GM23248 (cell line): Measurements from ENCODE around the gene KCNIP3. TPM values are rescaled to one million over a fixed set of nuclear protein-coding genes. Genes with fewer than 3 reads are reported as not detected.

Experiments
- DNase-seq: peaks from one replicate; pipeline ENCODE4 v3.0.0-alpha.2; 2015
- H2AFZ ChIP-seq: fragments of 200-600 bp; sonication (generic); 2 replicates; pipeline ENCODE4 v1.6.1; 2016; ENCODE audit warnings: antibody characterized with exemption
- H3F3A ChIP-seq: fragments of 200-600 bp; sonication (generic); 2 replicates; pipeline ENCODE4 v1.6.1; 2016; ENCODE audit warnings: mild to moderate bottlenecking, antibody characterized with exemption, mixed run types; ENCODE audit not compliant: insufficient read depth
- H3K27ac ChIP-seq: fragments of 200-600 bp; sonication (generic); 2 replicates; pipeline ENCODE4 v1.5.1; 2016; ENCODE audit warnings: mild to moderate bottlenecking
- H3K27me3 ChIP-seq: fragments of 200-600 bp; sonication (generic); replicated peaks from 2 replicates; pipeline ENCODE4 v1.6.1; 2016; ENCODE audit warnings: mild to moderate bottlenecking; ENCODE audit not compliant: insufficient read depth
- H3K36me3 ChIP-seq: fragments of 200-600 bp; sonication (generic); 2 replicates; pipeline ENCODE4 v1.6.1; 2016; ENCODE audit warnings: low read depth, mild to moderate bottlenecking
- H3K4me1 ChIP-seq: fragments of 200-600 bp; sonication (generic); 2 replicates; pipeline ENCODE4 v1.6.1; 2016; ENCODE audit warnings: mild to moderate bottlenecking; ENCODE audit not compliant: insufficient read depth
- H3K4me2 ChIP-seq: fragments of 200-600 bp; sonication (generic); one replicate; pipeline ENCODE4 v1.6.1; 2016; ENCODE audit warnings: mild to moderate bottlenecking; ENCODE audit not compliant: unreplicated experiment
- H3K4me3 ChIP-seq: fragments of 200-600 bp; sonication (generic); 2 replicates; pipeline ENCODE4 v1.5.1; 2016; ENCODE audit warnings: mild to moderate bottlenecking
- H3K79me2 ChIP-seq: fragments of 200-600 bp; sonication (generic); 2 replicates; pipeline ENCODE4 v1.6.1; 2016; ENCODE audit warnings: mild to moderate bottlenecking; ENCODE audit not compliant: insufficient read depth
- H3K9ac ChIP-seq: fragments of 200-600 bp; sonication (generic); 2 replicates; pipeline ENCODE4 v1.6.1; 2016; ENCODE audit warnings: mild to moderate bottlenecking
- H3K9me2 ChIP-seq: fragments of 200-600 bp; sonication (generic); 2 replicates; pipeline ENCODE4 v1.6.1; 2016; ENCODE audit warnings: mixed run types, mild to moderate bottlenecking, moderate library complexity; ENCODE audit not compliant: insufficient read depth
- H3K9me3 ChIP-seq: fragments of 200-600 bp; sonication (generic); one replicate; pipeline ENCODE4 v1.6.1; 2017; ENCODE audit warnings: low read depth
- H4K20me1 ChIP-seq: fragments of 200-600 bp; sonication (generic); 2 replicates; pipeline ENCODE4 v1.6.0; 2016; ENCODE audit not compliant: insufficient read depth
- EZH2 ChIP-seq: fragments of 200-600 bp; sonication (generic); IDR thresholded peaks from 2 replicates; pipeline ENCODE4 v1.6.1; 2018; ENCODE audit warnings: antibody characterized with exemption, mild to moderate bottlenecking; ENCODE audit not compliant: insufficient read depth, poor library complexity, severe bottlenecking
- EZH2phosphoT487 ChIP-seq: fragments of 200-600 bp; sonication (generic); IDR thresholded peaks from 2 replicates; pipeline ENCODE4 v1.6.1; 2018; ENCODE audit warnings: antibody characterized with exemption, moderate library complexity, mild to moderate bottlenecking, low read depth; ENCODE audit not compliant: insufficient read depth
- WGBS, 2 experiments: methylation state at CpG; one replicate each; pipeline ENCODE4 v1.1.6; 2015 to 2017; ENCODE audit warnings: low lambda C conversion rate in 2 of 2, low coverage in 1 of 2; ENCODE audit errors: missing lambda C conversion rate in 2 of 2; 5-methylcytosine and 5-hydroxymethylcytosine counted together
- in situ Hi-C: fragments of 300-500 bp; cut with MboI; formaldehyde crosslinking; loops from 2 replicates; pipeline ENCODE4 v1.15.0; 2020
- polyA plus RNA-seq: library from polyadenylated mRNA; unstranded; fragments of >200 nt; fragmentation: Nextera tagmentation; extraction: Ambion mirVana; gene quantifications from 2 replicates; pipeline ENCODE4 v1.2.1, GENCODE V29; 2016
- total RNA-seq: library from RNA; depleted of rRNA; stranded (reverse); fragments of >200 nt; shearing (Covaris generic); gene quantifications from 2 replicates; pipeline ENCODE4 v1.2.3, GENCODE V29; 2014

Gene KCNIP3
- total and polyA plus RNA-seq, 2 experiments from 2014 or later = 3.7 to 10.7 TPM

GRCh38 chr2:95270541-95271081 lies 26.5 kb upstream of the KCNIP3 start:
- TF ChIP-seq EZH2phosphoT487 (no peak), EZH2 (no peak)
- Histone ChIP-seq H3K9ac (no peak overlapping the region), H3K27me3 (peaks cover 3% of the 10 kb centered on the region; the same call in 1 of the 2 replicates)

DNA sequence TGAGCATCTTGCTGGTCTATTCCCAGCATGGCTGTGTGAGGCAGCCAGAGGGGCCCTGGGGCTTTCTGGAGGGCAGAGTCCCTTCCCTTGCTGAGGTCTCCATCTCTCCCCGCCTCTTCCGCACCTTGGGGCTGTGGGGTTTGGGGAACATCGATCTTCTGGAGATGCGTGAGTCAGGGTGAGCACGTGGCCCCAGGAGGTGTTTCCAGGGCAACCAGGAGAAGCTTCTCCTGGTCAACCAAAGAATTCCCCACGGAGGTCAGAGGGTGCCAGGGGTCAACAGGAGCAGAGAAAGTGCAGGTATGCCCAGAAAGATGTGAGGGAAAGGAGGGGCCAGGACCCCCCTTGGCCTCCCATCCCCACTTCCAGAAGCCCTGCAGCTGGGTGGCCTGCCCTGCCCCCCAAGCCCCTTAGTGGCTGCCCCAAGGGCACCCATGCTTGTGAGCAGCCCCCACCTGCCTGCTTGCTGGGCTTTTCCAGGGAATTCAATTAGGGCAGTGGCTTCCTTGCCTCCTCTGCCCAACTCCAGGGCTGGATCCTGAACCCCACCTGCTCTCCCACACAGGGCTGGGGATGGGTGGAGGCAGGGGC lies 25.7 kb upstream of the KCNIP3 start:
- H3K4me3 ChIP-seq = no peak overlapping the region
- in situ Hi-C loops = no loop called here
- TF ChIP-seq EZH2 = no peak
- no peak for TF ChIP-seq EZH2phosphoT487
- H3F3A ChIP-seq = no peaks in the 10 kb centered on the region
- 70 to 71% methylated on average over 6 of the region's 6 CpGs for WGBS, 2 experiments
- H3K9me2 ChIP-seq = no peaks in the 10 kb centered on the region
- H3K27me3 ChIP-seq = no peaks in the 10 kb centered on the region
- no peaks in the 10 kb centered on the region for H3K4me1 ChIP-seq
- no peak overlapping the region for H3K4me2 ChIP-seq
- no peaks in the 10 kb centered on the region for H3K79me2 ChIP-seq
- no peak overlapping the region for H3K9ac ChIP-seq
- no peaks in the 10 kb centered on the region for H4K20me1 ChIP-seq
- no peak for DNase-seq
- H3K36me3 ChIP-seq = no peaks in the 10 kb centered on the region
- H3K27ac ChIP-seq = no peak overlapping the region
- no peaks in the 10 kb centered on the region for H3K9me3 ChIP-seq
- no peak overlapping the region for H2AFZ ChIP-seq

More at GRCh38 chr2:95270541-95271081, 26.5 kb upstream of the KCNIP3 start:
- no peaks in the 10 kb centered on the region for H3K4me1 ChIP-seq
- no peaks in the 10 kb centered on the region for H3K9me3 ChIP-seq
- H3K9me2 ChIP-seq = no peaks in the 10 kb centered on the region
- H4K20me1 ChIP-seq = no peaks in the 10 kb centered on the region
- 56 to 66% methylated on average over 8 of the region's 8 CpGs for WGBS, 2 experiments
- H3K27ac ChIP-seq = no peak overlapping the region
- H3K4me3 ChIP-seq = no peak overlapping the region
- in situ Hi-C loops = no loop called here
- DNase-seq = no peak
- no peak overlapping the region for H2AFZ ChIP-seq
- no peak overlapping the region for H3K4me2 ChIP-seq
- H3K79me2 ChIP-seq = no peaks in the 10 kb centered on the region
- H3F3A ChIP-seq = no peaks in the 10 kb centered on the region
- H3K36me3 ChIP-seq = no peaks in the 10 kb centered on the region

- Histone ChIP-seq H3K36me3 (no peaks in the 10 kb centered on the region), H3K27me3 (no peaks in the 10 kb centered on the region), H3K9me3 (no peaks in the 10 kb centered on the region), H2AFZ (no peak overlapping the region), H3F3A (no peaks in the 10 kb centered on the region), H3K4me3 (no peak overlapping the region), H3K4me2 (no peak overlapping the region), H3K79me2 (no peaks in the 10 kb centered on the region), H3K27ac (no peak overlapping the region), H4K20me1 (no peaks in the 10 kb centered on the region), H3K9me2 (no peaks in the 10 kb centered on the region), H3K4me1 (no peaks in the 10 kb centered on the region), H3K9ac (no peak overlapping the region)
- no peak for TF ChIP-seq EZH2phosphoT487
- no peak for TF ChIP-seq EZH2
- 63 to 73% methylated on average over 6 of the region's 6 CpGs for WGBS, 2 experiments
- DNase-seq = no peak
- in situ Hi-C loops = no loop called here
Observed at GRCh38 chr2:95272299-95272751, 24.8 kb upstream of the KCNIP3 start.

- Histone ChIP-seq H2AFZ (no peak overlapping the region), H3K9me3 (no peaks in the 10 kb centered on the region), H3K9me2 (no peaks in the 10 kb centered on the region), H3K4me2 (no peak overlapping the region), H3K9ac (no peak overlapping the region), H3K4me1 (peaks cover 3% of the 10 kb centered on the region; the same call in 1 of the 2 replicates), H3K27me3 (no peaks in the 10 kb centered on the region), H4K20me1 (no peaks in the 10 kb centered on the region), H3F3A (no peaks in the 10 kb centered on the region), H3K36me3 (no peaks in the 10 kb centered on the region), H3K4me3 (no peak overlapping the region), H3K27ac (no peak overlapping the region), H3K79me2 (no peaks in the 10 kb centered on the region)
- TF ChIP-seq EZH2phosphoT487 = no peak
- no peak for TF ChIP-seq EZH2
- WGBS, 2 experiments = 6 to 11% methylated on average over 1 of the region's 1 CpG
- in situ Hi-C loops = no loop called here
- no peak for DNase-seq
Observed at GRCh38 chr2:95272781-95273180, 24.4 kb upstream of the KCNIP3 start.
